Nephron progenitor cell (in vitro differentiated cells): ENCODE measurements around the gene ODAD4.

ENCODE experiments used
- DNase-seq: peaks from one replicate; pipeline ENCODE4 v3.0.0; 2021
- H3K27ac Mint-ChIP-seq: 2 replicates; pipeline ENCODE4 v1.8.0; 2021; ENCODE audit warnings: mild to moderate bottlenecking, moderate library complexity, mixed read lengths
- H3K27me3 Mint-ChIP-seq: 2 replicates; pipeline ENCODE4 v1.8.0; 2021; ENCODE audit warnings: mild to moderate bottlenecking, low read depth, mixed read lengths; ENCODE audit not compliant: poor library complexity
- H3K36me3 Mint-ChIP-seq: 2 replicates; pipeline ENCODE4 v1.8.0; 2021; ENCODE audit warnings: low read depth, mixed read lengths
- H3K4me1 Mint-ChIP-seq: 2 replicates; pipeline ENCODE4 v1.8.0; 2021; ENCODE audit warnings: mixed read lengths
- H3K4me3 Mint-ChIP-seq: 2 replicates; pipeline ENCODE4 v1.8.0; 2021; ENCODE audit warnings: mild to moderate bottlenecking, moderate library complexity, mixed read lengths
- H3K9me3 Mint-ChIP-seq: 2 replicates; pipeline ENCODE4 v1.8.0; 2021; ENCODE audit warnings: mild to moderate bottlenecking, moderate library complexity, mixed read lengths
- TF ChIP-seq, protein P1 (sequence below): fragments of 200-600 bp; sonication (generic); IDR thresholded peaks from 2 replicates; pipeline ENCODE4 v1.5.0; 2021; ENCODE audit warnings: antibody characterized with exemption

ODAD4 gene

DNA sequence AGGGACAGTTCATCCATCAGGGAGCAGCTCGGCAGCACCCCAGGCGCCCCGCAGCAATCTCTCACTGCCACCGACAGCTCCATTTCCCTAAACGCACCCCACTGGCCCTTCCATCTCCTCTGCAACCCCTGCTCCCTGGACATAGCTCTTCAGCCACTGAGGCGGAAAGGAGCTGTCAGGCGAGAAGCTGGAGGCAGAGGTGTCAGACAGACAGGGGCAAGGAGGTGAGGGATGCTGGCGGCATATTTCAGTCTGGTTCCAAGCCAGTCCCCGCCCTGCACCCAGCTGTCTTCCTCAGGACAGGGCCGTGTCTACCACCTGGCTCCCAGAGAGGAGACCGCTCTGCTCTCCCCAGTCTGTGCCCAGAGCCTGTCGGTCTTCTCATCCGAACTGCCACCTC, 21.3 kb upstream of the ODAD4 start:
- Mint-ChIP-seq H3K4me3 (no peak overlapping the region), H3K27me3 (peaks cover 4% of the 10 kb centered on the region), H3K36me3 (peaks cover 65% of the 10 kb centered on the region), H3K4me1 (peaks cover 50% of the 10 kb centered on the region), H3K9me3 (no peaks in the 10 kb centered on the region), H3K27ac (peak overlapping the region; percentile 84)
- peak; percentile 17 for DNase-seq
- TF ChIP-seq, protein P1, sequence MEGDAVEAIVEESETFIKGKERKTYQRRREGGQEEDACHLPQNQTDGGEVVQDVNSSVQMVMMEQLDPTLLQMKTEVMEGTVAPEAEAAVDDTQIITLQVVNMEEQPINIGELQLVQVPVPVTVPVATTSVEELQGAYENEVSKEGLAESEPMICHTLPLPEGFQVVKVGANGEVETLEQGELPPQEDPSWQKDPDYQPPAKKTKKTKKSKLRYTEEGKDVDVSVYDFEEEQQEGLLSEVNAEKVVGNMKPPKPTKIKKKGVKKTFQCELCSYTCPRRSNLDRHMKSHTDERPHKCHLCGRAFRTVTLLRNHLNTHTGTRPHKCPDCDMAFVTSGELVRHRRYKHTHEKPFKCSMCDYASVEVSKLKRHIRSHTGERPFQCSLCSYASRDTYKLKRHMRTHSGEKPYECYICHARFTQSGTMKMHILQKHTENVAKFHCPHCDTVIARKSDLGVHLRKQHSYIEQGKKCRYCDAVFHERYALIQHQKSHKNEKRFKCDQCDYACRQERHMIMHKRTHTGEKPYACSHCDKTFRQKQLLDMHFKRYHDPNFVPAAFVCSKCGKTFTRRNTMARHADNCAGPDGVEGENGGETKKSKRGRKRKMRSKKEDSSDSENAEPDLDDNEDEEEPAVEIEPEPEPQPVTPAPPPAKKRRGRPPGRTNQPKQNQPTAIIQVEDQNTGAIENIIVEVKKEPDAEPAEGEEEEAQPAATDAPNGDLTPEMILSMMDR, result no peak

GRCh38 chr17:41910701-41911391, 19.6 kb upstream of the ODAD4 start:
- Mint-ChIP-seq H3K9me3 (no peaks in the 10 kb centered on the region), H3K27me3 (peaks cover 4% of the 10 kb centered on the region), H3K36me3 (peaks cover 53% of the 10 kb centered on the region), H3K4me3 (no peak overlapping the region), H3K27ac (peak overlapping the region; percentile 80), H3K4me1 (peaks cover 68% of the 10 kb centered on the region)
- TF ChIP-seq, protein P1, result no peak
- DNase-seq, result no peak

DNA sequence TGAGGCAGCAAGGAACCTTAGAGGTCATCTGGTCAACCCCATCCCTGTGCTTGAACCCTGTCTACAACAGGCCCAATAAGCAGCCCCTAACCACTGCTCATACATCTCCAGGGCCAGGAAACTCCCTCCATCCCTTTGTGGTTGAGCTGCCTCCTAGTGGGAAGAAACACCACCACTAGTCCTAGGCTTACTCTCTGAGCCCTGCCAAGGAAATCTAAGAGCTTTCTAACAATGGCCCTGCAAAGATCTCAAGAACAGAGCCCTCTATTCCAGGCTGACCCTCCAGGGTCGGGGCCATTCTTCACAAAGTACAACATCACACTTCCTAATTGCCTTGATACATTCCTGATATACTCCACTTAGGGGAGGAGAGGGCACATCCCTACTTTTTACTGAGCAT, 17.5 kb upstream of the ODAD4 start:
- Mint-ChIP-seq H3K4me3 (no peak overlapping the region), H3K9me3 (no peaks in the 10 kb centered on the region), H3K4me1 (peaks cover 78% of the 10 kb centered on the region), H3K27ac (peak overlapping the region; percentile 44), H3K36me3 (peaks cover 41% of the 10 kb centered on the region), H3K27me3 (peaks cover 6% of the 10 kb centered on the region)
- DNase-seq, result no peak
- TF ChIP-seq, protein P1, result no peak

DNA sequence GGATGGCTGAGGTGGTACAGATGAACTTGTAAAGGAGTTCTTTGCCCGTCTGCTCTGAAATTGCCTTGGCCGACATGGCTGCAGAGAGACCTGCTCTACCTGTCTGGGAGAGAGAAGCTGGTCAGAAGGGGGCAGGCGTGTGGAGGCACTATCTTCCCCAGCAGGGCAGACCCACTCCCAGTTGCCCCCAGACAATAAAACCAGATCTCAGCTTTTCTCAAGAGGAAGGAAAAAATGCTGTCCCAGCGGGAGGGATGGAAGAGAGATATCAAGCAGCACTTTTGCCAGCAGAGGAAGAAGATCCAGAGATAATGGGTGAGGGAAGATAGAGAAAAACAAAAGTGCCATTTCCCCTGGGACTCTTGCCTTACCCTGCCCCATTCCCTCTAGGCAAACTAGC, 16.6 kb upstream of the ODAD4 start:
- H3K27ac Mint-ChIP-seq, result peak overlapping the region; percentile 72
- DNase-seq, result no peak
- peaks cover 5% of the 10 kb centered on the region for H3K27me3 Mint-ChIP-seq
- peaks cover 69% of the 10 kb centered on the region for H3K4me1 Mint-ChIP-seq
- peaks cover 37% of the 10 kb centered on the region for H3K36me3 Mint-ChIP-seq
- H3K4me3 Mint-ChIP-seq, result no peak overlapping the region
- no peaks in the 10 kb centered on the region for H3K9me3 Mint-ChIP-seq
- TF ChIP-seq, protein P1, result no peak

GRCh38 chr17:41914358-41914766, 16.1 kb upstream of the ODAD4 start:
- DNase-seq, result no peak
- Mint-ChIP-seq H3K36me3 (peaks cover 35% of the 10 kb centered on the region), H3K4me3 (no peak overlapping the region), H3K4me1 (peaks cover 66% of the 10 kb centered on the region), H3K27ac (peak overlapping the region; percentile 44), H3K9me3 (no peaks in the 10 kb centered on the region), H3K27me3 (peaks cover 2% of the 10 kb centered on the region)
- TF ChIP-seq, protein P1, result no peak

- Mint-ChIP-seq H3K27ac (peak overlapping the region; percentile 32), H3K4me3 (peak overlapping the region; percentile 47), H3K27me3 (peaks cover 2% of the 10 kb centered on the region), H3K9me3 (no peaks in the 10 kb centered on the region), H3K36me3 (peaks cover 29% of the 10 kb centered on the region), H3K4me1 (peaks cover 66% of the 10 kb centered on the region)
- TF ChIP-seq, protein P1, result no peak
- DNase-seq, result no peak
These were observed 15.4 kb upstream of the ODAD4 start for GRCh38 chr17:41915020-41915419.
